Tibial nerve (tissue), 3 donors: ENCODE measurements around the gene MALRD1.

Experiments used
- CTCF ChIP-seq, 5 experiments: fragments of 200-600 bp in 3 of 5; fragments of 450-650 bp in 2 of 5; sonication (generic) in 3 of 5; IDR thresholded peaks; one replicate each; pipeline ENCODE4 v1.5.1; 2016 to 2019; ENCODE audit warnings: antibody characterized with exemption in 5 of 5, mild to moderate bottlenecking in 3 of 5, moderate library complexity in 2 of 5
- POLR2A ChIP-seq, 2 donors: fragments of 450-650 bp; IDR thresholded peaks; one replicate each; pipeline ENCODE4 v1.6.1; 2017; ENCODE audit warnings: antibody characterized with exemption in 2 of 2, mild to moderate bottlenecking in 2 of 2, moderate library complexity in 2 of 2

GRCh38 chr10:19451356-19451755 is 402.8 kb downstream of the MALRD1 start:
- TF ChIP-seq POLR2A (IDR thresholded peaks at IDR 0.05) (no peak), CTCF (IDR thresholded peaks at IDR 0.05) (no peak)
